ENCODE data around the gene PIBF1.
"Not testable (repeated sequence)": the region's sequence is repeated elsewhere in the genome, so short reads cannot be mapped to it uniquely, and the experiment has no call there.

Gene PIBF1, protein sequence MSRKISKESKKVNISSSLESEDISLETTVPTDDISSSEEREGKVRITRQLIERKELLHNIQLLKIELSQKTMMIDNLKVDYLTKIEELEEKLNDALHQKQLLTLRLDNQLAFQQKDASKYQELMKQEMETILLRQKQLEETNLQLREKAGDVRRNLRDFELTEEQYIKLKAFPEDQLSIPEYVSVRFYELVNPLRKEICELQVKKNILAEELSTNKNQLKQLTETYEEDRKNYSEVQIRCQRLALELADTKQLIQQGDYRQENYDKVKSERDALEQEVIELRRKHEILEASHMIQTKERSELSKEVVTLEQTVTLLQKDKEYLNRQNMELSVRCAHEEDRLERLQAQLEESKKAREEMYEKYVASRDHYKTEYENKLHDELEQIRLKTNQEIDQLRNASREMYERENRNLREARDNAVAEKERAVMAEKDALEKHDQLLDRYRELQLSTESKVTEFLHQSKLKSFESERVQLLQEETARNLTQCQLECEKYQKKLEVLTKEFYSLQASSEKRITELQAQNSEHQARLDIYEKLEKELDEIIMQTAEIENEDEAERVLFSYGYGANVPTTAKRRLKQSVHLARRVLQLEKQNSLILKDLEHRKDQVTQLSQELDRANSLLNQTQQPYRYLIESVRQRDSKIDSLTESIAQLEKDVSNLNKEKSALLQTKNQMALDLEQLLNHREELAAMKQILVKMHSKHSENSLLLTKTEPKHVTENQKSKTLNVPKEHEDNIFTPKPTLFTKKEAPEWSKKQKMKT

DNA sequence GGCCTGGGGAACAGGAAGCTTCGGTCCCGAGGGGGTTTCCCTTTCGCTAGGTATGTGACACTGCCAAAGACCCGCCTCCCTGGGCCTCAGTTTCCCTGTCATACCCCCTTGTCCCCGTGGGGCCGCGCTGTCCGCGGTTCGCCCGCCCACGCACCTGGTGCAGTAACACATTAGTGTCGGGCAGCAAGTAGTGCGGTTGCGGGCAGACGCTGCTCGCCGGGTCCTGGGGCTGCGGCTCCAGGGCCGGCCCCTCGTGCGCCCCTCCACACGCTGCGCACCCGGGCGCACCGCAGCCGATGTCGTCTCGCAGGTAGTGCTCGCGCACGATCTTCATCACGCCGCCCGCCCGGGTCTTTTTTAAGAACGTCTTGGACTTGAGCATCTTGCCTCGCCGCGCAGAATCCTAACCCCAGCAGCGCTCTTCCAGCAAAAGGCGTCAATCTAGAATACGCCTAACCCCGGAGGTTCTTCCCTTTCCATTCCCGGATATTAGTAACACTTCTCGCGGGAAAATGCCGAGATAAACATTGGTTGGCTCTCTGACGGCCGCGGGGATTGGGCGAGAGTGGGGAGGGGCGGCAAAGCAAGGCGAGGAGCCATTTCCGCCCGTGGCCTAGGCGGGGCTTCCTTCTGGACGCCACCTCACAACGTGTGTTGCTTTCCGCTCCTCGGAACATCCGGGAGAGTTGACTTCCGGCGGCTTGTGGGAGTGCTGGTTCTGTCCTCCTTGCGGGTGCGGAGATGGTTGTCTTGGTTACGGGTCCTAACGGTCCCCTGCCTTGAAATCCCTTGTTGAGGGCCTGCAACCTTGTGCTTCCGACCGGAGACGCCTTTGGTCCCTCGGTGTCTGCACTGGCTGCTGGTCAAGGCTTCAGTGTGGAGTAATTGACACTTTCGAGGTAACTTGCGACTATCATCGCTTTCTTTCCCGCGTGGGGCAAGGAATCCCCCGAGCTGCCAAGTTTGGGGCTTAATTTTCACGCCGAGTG lies at the start of gene PIBF1, which contains the start of gene DIS3:
Gene PIBF1 (plus strand): TSS at position 683 of the 989 bp plus-strand sequence. CDS start 1,337 bp downstream, outside the sequence.
Gene DIS3 (minus strand): TSS at position 450 of the 989 bp plus-strand sequence. CDS start 68 bp downstream, at position 382.
- peak; percentile 80 to 99 (median 94) for DNase-seq

DNA sequence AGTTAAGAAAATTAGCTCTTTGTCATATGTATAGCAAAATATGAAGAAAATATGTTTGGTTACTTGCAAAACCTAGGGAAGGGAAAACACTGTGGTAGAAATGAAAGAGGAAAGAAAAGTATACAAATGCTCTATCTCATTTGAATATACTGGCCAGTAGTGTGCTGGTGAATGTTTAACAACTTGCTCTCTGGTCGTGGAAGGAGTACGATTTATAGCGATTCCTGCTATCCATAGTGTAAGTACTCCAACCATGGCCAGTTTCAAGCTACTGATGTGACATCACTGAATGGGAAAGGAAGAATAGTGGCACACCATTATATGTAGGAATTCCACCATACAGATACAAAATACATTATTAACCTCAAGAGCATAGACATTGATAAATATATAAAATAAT lies 44.9 kb upstream of the PIBF1 start:
- no peak for DNase-seq

DNA sequence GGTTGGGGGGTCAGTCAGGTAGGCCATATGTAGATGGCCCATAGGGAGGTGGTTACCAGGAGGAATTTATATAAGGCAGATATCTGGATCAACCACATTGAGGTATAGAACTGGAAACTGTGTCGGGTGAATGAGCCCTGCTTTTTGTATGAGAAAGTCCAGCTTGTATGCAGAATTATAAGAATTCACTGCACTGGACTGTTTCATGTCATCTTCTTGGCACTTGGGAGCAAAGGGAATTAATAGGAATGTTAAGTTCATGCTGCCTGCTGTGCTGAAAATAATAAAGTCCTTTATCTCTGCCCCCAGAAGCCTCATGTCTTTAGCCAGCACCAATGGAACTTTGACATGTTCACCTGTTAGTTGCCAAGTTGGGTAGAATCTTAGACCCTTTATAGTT lies 41.9 kb upstream of the PIBF1 start:
- DNase-seq: no peak

DNA sequence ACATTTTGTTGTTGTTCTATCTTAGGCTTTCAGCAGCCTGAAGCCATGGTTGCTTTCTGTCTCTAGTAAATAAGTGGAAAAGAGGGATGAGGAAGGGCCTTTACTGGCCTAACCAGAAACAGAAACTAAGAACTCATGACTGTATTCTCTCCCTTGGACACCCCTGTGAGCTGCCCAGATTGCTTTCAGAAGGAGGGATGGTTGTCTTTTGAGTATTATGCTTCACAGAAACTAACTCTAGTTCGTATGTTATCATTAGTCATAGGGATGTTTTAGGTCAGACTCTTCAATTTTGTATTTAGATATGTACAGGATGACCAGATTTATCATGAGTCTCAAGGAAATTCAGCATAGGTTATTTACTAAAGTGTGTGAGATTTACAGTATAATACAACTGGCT lies 36.7 kb upstream of the PIBF1 start:
- DNase-seq: no peak

DNA sequence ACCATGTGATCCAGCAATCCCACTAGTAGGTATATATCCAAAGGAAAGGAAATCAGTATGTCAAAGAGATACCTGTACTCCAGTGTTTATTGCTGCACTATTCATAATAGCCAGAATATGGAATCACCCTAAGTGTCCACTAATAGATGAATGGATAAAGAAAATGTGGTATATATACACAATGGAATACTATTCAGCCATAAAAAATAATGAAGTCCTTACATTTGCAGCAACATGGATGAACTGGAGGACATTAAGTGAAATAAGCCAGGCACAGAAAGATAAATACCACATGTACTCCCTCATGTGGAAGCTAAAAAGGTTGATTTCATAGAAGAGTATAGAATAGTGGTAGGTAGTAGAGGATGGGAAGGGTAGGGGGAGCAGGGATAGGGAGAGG lies 30.7 kb upstream of the PIBF1 start:
- DNase-seq: no peak

DNA sequence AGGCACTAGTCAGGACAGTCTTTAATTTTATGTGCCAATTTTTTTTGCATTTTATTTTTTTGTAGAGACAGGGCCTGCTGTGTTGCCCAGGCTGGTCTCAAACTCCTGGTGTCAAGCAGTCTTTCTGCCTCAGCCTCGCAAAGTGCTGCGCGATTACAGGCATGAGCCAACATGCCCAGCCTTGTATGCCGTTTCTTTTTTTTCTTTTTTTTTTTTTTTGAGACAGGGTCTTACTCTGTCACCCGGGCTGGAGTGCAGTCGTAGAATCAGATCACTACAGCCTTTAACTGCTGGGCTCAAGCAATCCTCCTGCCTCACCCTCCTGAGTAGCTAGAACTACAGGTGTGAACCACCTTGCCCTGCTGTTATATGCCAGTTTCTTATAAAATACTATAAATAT lies 27.8 kb upstream of the PIBF1 start:
- DNase-seq: no peak

DNA sequence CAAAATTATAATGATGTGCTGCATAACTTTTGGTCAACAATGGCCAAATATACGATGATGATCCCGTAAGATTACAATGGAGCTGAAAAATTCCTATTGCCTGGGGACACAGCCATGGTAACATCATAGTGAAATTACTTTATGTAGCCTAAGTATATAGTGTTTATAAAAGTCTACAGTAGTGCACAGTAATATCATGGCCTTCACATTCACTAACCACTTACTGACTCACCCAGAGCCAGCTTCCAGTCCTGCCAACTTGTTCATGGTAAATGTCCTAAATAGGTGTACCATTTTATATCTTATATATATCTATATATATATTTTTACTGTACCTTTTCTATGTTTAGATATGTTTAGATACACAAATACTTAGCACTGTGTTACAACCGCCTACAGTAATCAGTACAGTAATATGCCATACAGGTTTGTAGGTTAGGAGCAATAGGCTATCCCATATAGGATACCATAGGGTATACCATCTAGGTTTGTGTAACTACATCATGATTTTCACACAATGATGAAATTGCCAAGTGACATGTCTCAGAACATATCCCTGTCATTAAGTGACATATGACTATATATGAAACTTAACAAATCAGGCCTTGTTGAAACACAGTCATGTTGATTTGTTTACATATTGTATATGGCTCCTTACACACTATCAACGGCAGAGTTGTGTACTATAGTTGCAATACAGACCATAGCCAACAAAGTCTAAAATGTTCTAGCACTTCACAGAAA lies 24.0 kb upstream of the PIBF1 start:
- DNase-seq: no peak

DNA sequence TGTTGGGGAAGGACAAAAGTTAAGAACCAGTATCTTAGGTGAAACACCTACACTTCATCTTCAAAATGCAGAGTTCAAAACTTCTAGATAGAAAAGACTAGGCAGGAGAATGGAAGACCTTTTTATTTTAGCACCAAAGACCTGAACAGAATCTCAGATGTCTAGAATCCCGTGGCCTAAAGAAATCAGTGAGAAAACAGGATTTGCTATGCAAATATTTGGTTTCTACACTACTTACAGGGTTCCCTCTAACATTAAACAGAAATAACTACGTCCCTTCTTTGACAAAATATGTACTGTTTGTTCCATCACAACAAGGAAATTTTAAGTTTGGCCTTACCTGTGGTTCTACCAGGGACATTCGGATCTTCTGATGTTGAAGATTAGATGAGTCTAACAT lies 21.7 kb upstream of the PIBF1 start:
- DNase-seq: no peak

DNA sequence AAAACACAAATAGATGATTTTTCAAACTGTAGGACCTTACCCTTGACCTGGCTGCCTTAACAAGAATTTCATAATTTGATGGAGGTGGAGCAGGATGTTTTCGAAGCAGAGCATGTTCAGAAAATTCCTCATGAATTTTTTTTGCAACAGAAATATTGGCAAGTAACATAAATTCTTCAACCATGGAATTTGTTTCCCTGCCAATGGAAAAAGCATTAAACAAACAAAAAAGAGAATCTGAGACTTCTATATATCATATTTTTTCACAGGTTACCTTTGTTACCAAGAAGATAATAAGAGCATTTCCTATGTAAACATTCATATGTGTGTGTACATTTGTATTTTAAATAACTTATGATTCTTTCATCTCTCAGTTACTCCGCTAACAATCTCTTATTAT lies 18.5 kb upstream of the PIBF1 start:
- DNase-seq: no peak

DNA sequence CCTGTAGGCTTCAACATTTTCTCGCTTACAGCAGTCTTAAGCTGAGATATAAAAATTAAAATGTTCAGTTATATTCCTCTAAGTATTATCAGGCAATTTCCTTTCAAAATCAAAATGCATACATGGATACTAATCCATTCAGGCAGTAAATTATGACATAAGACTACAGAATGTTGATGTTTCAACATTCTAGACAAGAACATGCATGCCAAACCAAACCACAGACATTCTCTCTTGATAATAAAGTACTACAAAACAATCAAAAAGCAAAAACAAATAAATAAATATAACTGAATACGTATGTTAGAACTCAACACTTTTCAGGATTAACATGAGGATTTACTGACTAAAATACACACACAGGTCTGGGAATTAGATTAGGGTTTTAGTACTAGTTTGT lies 7.9 kb upstream of the PIBF1 start:
- DNase-seq: no peak

DNA sequence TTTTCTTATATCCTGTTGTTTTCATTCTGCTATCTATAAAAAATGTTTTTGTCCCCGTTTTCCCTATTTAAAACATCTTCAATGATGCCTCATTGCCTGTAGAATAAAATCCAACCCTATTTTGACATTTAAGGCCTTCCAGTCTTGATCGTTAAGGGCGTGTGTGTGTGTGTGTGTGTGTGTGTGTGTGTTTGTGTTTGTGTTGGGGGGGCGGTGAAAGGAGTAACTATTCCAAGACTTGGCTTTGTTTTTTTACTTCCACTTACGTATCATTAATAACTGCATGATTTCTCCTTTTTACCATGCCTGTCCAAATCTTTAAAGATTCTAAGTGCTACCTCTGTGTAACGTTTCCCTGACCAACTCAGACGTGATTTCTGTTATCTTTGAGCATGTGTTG lies 784 bp downstream of the PIBF1 start:
- DNase-seq: no peak

DNA sequence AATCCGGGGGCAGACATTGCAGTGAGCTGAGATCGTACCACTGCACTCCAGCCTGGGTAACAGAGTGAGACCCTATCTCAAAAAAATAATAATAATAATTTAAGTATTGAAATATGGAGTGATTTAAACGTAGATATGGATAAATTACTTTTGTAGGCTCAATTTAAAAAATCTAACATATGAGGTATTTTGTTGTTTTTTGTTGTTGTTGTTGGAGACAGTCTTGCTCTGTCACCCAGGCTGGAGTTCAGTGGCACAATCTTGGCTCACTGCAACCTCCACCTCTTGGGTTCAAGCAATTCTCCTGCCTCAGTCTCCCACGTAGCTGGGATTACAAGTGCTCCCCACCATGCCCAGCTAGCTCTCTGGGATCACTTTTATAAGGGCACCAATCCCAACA lies 2.7 kb downstream of the PIBF1 start:
- not testable (repeated sequence) for DNase-seq

DNA sequence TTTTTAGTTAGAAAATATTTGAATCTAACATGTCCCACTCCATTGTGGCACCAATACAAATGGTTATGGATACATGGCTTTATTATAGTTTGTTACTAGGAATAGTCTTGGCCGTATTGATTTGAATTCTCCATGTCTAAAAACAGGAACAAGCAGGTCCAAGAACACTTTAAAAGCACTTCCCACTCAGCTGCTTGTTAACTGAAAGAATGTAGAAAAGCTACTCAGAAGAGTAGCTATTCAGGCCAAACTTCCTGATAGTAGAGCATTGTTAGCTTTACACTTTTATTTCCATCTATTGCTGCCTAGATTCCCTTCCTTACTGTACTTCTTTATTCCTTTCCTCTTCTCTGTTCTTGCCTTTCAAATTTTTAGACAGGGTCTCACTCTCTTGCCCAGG lies 6.9 kb downstream of the PIBF1 start:
- DNase-seq: no peak

DNA sequence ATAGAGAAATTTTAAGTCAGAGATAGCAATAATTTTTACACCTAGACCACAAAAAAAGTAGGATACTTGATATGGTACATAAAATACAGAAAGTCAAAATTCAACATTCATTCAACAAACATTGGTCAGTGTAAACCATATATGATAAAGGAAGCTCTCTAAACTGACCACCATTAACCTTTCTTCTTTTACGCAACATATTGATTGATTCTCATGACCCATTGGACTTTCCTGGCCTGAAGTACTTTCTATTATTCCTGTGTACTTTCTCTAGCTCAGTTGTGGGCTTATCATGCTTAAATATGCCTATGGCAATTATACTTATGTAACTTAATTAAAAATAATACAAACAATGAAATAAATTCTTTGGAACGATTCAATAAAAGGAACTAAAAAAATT lies 10.7 kb downstream of the PIBF1 start:
- DNase-seq: no peak

DNA sequence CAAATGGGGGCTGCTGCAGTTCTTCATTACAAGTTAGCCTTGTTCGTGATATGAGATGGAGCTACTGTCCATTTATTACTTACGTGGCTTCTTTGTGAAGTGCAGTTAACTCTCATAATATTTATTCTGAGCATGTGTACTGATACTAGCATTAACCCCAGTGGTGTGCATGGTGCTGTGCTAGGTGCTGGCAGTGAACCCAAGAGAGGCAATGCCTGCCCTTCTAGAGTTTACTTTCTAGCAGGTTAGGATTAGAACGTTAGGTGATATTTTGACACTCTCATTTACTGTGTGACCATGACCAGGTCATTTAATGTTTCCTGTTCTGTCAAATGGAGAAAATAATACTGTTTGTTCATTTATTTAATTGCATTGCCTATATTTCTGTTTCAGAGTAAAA lies 16.9 kb downstream of the PIBF1 start:
- DNase-seq: no peak

DNA sequence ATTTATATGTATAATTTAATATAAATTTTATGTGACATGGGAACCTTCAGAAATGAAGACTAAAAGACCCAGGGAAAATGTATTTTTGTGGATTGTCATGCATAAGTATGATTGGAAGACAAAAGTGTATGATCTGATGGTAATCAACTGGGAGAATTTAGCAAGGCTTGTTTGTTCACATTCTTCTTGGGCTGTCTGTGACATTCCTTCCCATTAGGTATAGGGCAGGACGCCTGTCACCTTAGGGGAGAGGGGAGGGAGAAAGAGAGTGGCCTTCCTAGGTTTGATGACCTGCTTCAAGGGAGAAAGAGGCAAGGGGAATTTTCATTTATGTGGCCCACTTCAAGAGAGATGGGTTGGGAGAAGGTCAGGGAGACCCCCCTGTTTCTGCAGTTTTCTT lies 22.4 kb downstream of the PIBF1 start:
- no peak for DNase-seq

DNA sequence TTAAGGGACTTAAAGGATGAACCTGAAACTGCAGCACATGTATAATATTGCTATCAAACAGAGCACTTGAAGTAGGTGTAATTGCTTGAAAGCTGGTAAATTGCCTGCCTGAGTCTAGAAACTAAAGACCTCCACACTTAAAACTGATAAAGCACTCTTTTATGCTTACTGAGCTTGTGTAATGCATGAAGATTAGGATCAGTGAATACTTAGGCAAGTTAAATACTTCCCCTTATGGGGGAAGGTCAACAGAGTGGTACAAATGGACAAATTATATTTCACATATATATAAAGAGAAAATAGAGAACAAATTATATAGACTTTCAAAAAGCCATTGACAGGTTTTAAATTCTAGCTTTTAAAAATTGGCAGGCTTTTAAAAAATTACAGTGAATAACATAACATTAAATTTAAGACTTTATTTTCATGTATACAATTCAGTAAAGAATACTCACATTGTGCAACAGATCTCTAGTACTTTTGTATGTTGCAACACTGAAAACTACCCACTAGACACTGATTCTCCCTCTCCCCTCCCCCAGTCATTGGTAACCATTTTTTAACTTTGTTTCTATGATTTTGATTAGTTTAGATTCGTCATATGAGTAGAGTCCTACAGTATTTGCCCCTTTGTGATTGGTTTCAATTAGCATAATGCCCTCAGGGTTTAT lies 23.9 kb downstream of the PIBF1 start:
- no peak for DNase-seq

DNA sequence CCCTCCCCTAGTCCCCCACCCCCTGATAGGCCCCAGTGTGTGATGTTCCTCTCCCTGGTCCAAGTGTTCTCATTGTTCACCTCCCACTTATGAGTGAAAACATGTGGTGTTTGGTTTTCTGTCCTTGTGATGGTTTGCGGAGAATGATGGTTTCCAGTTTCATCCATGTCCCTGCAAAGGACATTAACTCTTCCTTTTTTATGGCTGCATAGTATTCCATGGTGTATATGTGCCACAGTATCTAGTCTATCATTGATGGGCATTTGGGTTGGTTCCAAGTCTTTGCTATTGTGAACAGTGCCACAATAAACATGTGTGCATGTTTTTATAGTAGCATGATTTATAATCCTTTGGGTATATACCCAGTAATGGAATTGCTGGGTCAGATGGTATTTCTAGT lies 24.6 kb downstream of the PIBF1 start:
- not testable (repeated sequence) for DNase-seq

DNA sequence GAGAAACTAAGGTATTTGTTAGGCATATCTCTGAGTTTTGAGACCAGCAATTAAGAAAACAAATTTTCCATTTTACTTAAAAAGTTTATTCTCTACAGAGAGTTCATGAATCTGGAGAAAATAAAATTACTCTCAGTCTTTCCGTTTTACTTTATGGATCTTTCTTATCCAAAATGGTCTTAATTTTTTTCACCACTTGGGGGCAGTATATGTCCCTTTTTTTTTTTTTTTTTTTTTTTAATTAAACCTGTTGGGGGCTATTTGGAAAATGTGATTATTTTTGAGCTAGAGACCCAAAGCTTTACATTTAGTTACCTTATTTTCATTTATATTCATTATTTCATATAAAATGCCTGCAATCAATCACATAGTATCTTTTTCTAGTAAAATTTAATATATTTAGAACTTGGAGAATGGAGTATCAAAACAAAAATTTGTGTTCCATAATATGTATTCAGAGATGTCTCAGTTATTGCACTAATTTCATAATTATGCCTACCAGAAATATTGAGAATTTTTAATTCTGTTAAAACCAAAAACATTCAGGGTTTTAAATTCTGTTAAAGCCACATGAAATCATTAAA lies 27.1 kb downstream of the PIBF1 start:
- DNase-seq: no peak

Data from anterior cingulate cortex (tissue), 58 donors.